SK-N-MC (cell line): Measurements from ENCODE around the gene COL18A1.
"Not testable (repeated sequence)": the region's sequence is repeated elsewhere in the genome, so short reads cannot be mapped to it uniquely, and the experiment has no call there.

Source experiments
- DNase-seq: peaks from one replicate; pipeline ENCODE4 v3.0.0-alpha.2; 2011; ENCODE audit warnings: low read depth, low spot score
- H3K27ac ChIP-seq: fragments of 200-600 bp; sonication (generic); 2 replicates; pipeline ENCODE4 v1.5.1; 2016; ENCODE audit warnings: mixed run types
- H3K36me3 ChIP-seq: fragments of 200-600 bp; sonication (generic); 2 replicates; pipeline ENCODE4 v1.6.1; 2017; ENCODE audit warnings: antibody characterized with exemption, low read length, mixed read lengths; ENCODE audit not compliant: insufficient read depth
- H3K4me3 ChIP-seq: fragments of 200-600 bp; sonication (generic); 2 replicates; pipeline ENCODE4 v1.5.1; 2016
- H3K9ac ChIP-seq: fragments of 200-600 bp; sonication (generic); 2 replicates; pipeline ENCODE4 v1.8.0; 2017; ENCODE audit warnings: mixed run types, mixed read lengths; ENCODE audit not compliant: insufficient read length
- H3K9me3 ChIP-seq: fragments of 200-600 bp; sonication (generic); 2 replicates; pipeline ENCODE4 v1.6.1; 2017; ENCODE audit warnings: low read depth, mild to moderate bottlenecking, antibody characterized with exemption, low read length, moderate library complexity, mixed read lengths
- EZH2 ChIP-seq: fragments of 200-600 bp; sonication (generic); IDR thresholded peaks from one replicate; pipeline ENCODE4 v1.6.1; 2017; ENCODE audit warnings: antibody characterized with exemption
- FOXP2 ChIP-seq: optimal IDR thresholded peaks from 2 replicates; pipeline ENCODE3; 2011; ENCODE audit warnings: mild to moderate bottlenecking, moderate library complexity; ENCODE audit not compliant: insufficient read depth; ENCODE audit errors: extremely low read length, control extremely low read depth
- POLR2AphosphoS5 ChIP-seq: IDR thresholded peaks from 2 replicates; pipeline ENCODE4 v1.6.1; 2012; ENCODE audit warnings: mild to moderate bottlenecking, low read depth, low read length, borderline replicate concordance

COL18A1 gene

GRCh38 chr21:45359451-45360217 lies 45.3 kb upstream of the COL18A1 start:
- Histone ChIP-seq H3K4me3 (no peak overlapping the region), H3K27ac (no peak overlapping the region), H3K9ac (no peak overlapping the region), H3K36me3 (no peaks in the 10 kb centered on the region), H3K9me3 (no peaks in the 10 kb centered on the region)
- no peak for DNase-seq
- TF ChIP-seq FOXP2 (no peak), EZH2 (no peak), POLR2AphosphoS5 (no peak)

GRCh38 chr21:45361033-45361997 lies 43.6 kb upstream of the COL18A1 start:
- Histone ChIP-seq H3K4me3 (no peak overlapping the region), H3K9me3 (no peaks in the 10 kb centered on the region), H3K9ac (no peak overlapping the region), H3K36me3 (no peaks in the 10 kb centered on the region), H3K27ac (no peak overlapping the region)
- DNase-seq: no peak
- TF ChIP-seq FOXP2: no peak
- no peak for TF ChIP-seq EZH2
- TF ChIP-seq POLR2AphosphoS5: no peak

- H3K9me3 ChIP-seq: no peaks in the 10 kb centered on the region
- H3K9ac ChIP-seq: no peak overlapping the region
- TF ChIP-seq EZH2: no peak
- TF ChIP-seq POLR2AphosphoS5: no peak
- no peak for TF ChIP-seq FOXP2
- no peaks in the 10 kb centered on the region for H3K36me3 ChIP-seq
- no peak for DNase-seq
- no peak overlapping the region for H3K4me3 ChIP-seq
- no peak overlapping the region for H3K27ac ChIP-seq
These were observed 42.8 kb upstream of the COL18A1 start for GRCh38 chr21:45362077-45362747.

- DNase-seq: no peak
- no peaks in the 10 kb centered on the region for H3K36me3 ChIP-seq
These were observed 42.2 kb upstream of the COL18A1 start for GRCh38 chr21:45362748-45363145.

GRCh38 chr21:45363272-45363671 lies 41.7 kb upstream of the COL18A1 start:
- not testable (repeated sequence) for H3K4me3 ChIP-seq, H3K36me3 ChIP-seq, H3K9me3 ChIP-seq, H3K27ac ChIP-seq, H3K9ac ChIP-seq, DNase-seq

More at GRCh38 chr21:45362748-45363145, 42.2 kb upstream of the COL18A1 start:
- TF ChIP-seq EZH2 (no peak), FOXP2 (no peak)
- H3K27ac ChIP-seq: no peak overlapping the region
- no peak overlapping the region for H3K9ac ChIP-seq
- H3K4me3 ChIP-seq: no peak overlapping the region
- H3K9me3 ChIP-seq: no peaks in the 10 kb centered on the region

GRCh38 chr21:45363921-45364467 lies 41.0 kb upstream of the COL18A1 start:
- Histone ChIP-seq H3K4me3 (no peak overlapping the region), H3K27ac (no peak overlapping the region), H3K9me3 (no peaks in the 10 kb centered on the region), H3K9ac (no peak overlapping the region), H3K36me3 (no peaks in the 10 kb centered on the region)
- TF ChIP-seq EZH2: no peak
- no peak for TF ChIP-seq POLR2AphosphoS5
- TF ChIP-seq FOXP2: no peak
- no peak for DNase-seq

- Histone ChIP-seq H3K9ac (no peak overlapping the region), H3K27ac (no peak overlapping the region), H3K4me3 (no peak overlapping the region), H3K9me3 (no peaks in the 10 kb centered on the region), H3K36me3 (no peaks in the 10 kb centered on the region)
- TF ChIP-seq FOXP2: no peak
- no peak for DNase-seq
These were observed 40.3 kb upstream of the COL18A1 start for GRCh38 chr21:45364468-45365185.

- H3K9ac ChIP-seq: no peak overlapping the region
- H3K27ac ChIP-seq: peak overlapping the region; percentile 31; the same call in 1 of the 2 replicates
- H3K4me3 ChIP-seq: no peak overlapping the region
- no peak for TF ChIP-seq FOXP2
- TF ChIP-seq EZH2: no peak
- TF ChIP-seq POLR2AphosphoS5: no peak
- H3K9me3 ChIP-seq: no peaks in the 10 kb centered on the region
- H3K36me3 ChIP-seq: no peaks in the 10 kb centered on the region
- no peak for DNase-seq
These were observed 39.8 kb upstream of the COL18A1 start for GRCh38 chr21:45365186-45365607.
